Amniotic epithelial cell (primary cell): ENCODE measurements around the gene NPTX1.

Experiments used
- DNase-seq: peaks from one replicate; pipeline ENCODE4 v3.0.0-alpha.2; 2010; ENCODE audit warnings: low read depth

NPTX1 gene

GRCh38 chr17:80503921-80504320 lies 27.5 kb upstream of the NPTX1 start:
- DNase-seq, result no peak

GRCh38 chr17:80503031-80503430 lies 26.6 kb upstream of the NPTX1 start:
- DNase-seq, result no peak

GRCh38 chr17:80502578-80502877 lies 26.1 kb upstream of the NPTX1 start:
- no peak for DNase-seq

- DNase-seq, result peak; percentile 90
Measured at GRCh38 chr17:80501741-80502577, 25.6 kb upstream of the NPTX1 start.

- no peak for DNase-seq
Measured at GRCh38 chr17:80499961-80500665, 23.7 kb upstream of the NPTX1 start.

GRCh38 chr17:80499560-80499959 lies 23.2 kb upstream of the NPTX1 start:
- no peak for DNase-seq

GRCh38 chr17:80498920-80499410 lies 22.6 kb upstream of the NPTX1 start:
- DNase-seq, result no peak

- DNase-seq, result peak; percentile 55
Measured at GRCh38 chr17:80498242-80498919, 22.0 kb upstream of the NPTX1 start.

- DNase-seq, result no peak
Measured at GRCh38 chr17:80497726-80498241, 21.4 kb upstream of the NPTX1 start.

- no peak for DNase-seq
Measured at GRCh38 chr17:80494547-80494946, 18.1 kb upstream of the NPTX1 start.

- DNase-seq, result no peak
Measured at GRCh38 chr17:80492343-80493136, 16.1 kb upstream of the NPTX1 start.

GRCh38 chr17:80491478-80492342 lies 15.3 kb upstream of the NPTX1 start:
- no peak for DNase-seq

GRCh38 chr17:80487511-80487910 lies 11.1 kb upstream of the NPTX1 start:
- DNase-seq, result no peak

GRCh38 chr17:80486692-80487091 lies 10.3 kb upstream of the NPTX1 start:
- DNase-seq, result no peak

GRCh38 chr17:80485846-80486245 lies 9.4 kb upstream of the NPTX1 start:
- no peak for DNase-seq

GRCh38 chr17:80482555-80483308 lies 6.3 kb upstream of the NPTX1 start:
- no peak for DNase-seq

GRCh38 chr17:80482058-80482318 lies 5.6 kb upstream of the NPTX1 start:
- no peak for DNase-seq

- no peak for DNase-seq
Measured at GRCh38 chr17:80481284-80482057, 5.1 kb upstream of the NPTX1 start.

GRCh38 chr17:80480248-80480647 lies 3.8 kb upstream of the NPTX1 start:
- no peak for DNase-seq

GRCh38 chr17:80479246-80479566 lies 2.8 kb upstream of the NPTX1 start:
- no peak for DNase-seq
